Sigmoid colon (tissue), 4 donors: ENCODE results near the gene TRNT1.

Experiments used
- EP300 ChIP-seq, 4 donors: sonication (generic); formaldehyde crosslinking; IDR thresholded peaks; one replicate each; pipeline ENCODE4 v1.6.1; 2017; ENCODE audit warnings: antibody characterized with exemption in 4 of 4
- POLR2A ChIP-seq, 2 donors: fragments of 450-650 bp; IDR thresholded peaks; one replicate each; pipeline ENCODE4 v1.6.1; 2016; ENCODE audit warnings: antibody characterized with exemption in 2 of 2, mild to moderate bottlenecking in 2 of 2, moderate library complexity in 2 of 2
- POLR2AphosphoS5 ChIP-seq, 4 donors: sonication (generic); formaldehyde crosslinking; IDR thresholded peaks; one replicate each; pipeline ENCODE4 v1.6.1; 2017; ENCODE audit warnings: antibody characterized with exemption in 4 of 4
- TF ChIP-seq, protein P1 (sequence below), 4 experiments: fragments of 450-650 bp in 3 of 4; fragments of 200-600 bp in 1 of 4; IDR thresholded peaks; one replicate each; pipeline ENCODE4 v1.5.1; 2016 to 2019; ENCODE audit warnings: antibody characterized with exemption in 4 of 4, mild to moderate bottlenecking in 3 of 4, moderate library complexity in 2 of 4

DNA sequence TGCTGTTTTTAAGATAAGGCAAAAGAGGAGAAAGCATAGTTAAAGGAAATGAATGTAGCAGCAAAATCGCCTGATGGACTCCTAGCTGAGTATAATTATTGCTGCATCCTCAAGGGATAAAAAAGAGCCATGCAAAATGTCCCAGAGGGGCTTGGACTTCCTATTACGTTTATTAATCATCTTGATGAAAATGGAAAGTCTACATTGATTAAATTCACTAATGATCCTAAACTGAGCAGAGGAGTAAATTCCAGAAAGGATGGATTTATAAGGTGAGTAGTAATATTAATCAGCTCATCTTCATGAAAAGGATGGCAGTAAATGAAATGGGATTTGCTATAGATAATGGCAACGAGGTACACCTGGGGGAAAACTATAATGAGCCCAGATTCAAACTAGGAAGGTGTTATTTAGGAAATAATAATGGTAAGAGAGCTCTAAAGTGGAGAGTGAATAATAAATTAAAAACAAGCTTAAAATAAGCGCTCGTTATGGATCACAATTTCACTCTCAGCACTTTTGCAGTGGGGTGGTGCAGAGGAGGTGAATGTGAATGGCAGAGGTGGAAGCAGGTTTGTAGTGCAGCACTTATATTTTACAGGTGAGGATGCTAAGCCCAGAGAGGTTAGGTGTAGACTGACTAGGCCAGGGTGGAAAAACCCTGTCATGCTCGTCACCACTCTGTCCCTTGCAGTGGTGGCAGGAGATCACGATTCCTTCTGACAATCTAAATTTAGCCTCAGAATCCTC, 38.8 kb upstream of the TRNT1 start:
- TF ChIP-seq, protein P1, sequence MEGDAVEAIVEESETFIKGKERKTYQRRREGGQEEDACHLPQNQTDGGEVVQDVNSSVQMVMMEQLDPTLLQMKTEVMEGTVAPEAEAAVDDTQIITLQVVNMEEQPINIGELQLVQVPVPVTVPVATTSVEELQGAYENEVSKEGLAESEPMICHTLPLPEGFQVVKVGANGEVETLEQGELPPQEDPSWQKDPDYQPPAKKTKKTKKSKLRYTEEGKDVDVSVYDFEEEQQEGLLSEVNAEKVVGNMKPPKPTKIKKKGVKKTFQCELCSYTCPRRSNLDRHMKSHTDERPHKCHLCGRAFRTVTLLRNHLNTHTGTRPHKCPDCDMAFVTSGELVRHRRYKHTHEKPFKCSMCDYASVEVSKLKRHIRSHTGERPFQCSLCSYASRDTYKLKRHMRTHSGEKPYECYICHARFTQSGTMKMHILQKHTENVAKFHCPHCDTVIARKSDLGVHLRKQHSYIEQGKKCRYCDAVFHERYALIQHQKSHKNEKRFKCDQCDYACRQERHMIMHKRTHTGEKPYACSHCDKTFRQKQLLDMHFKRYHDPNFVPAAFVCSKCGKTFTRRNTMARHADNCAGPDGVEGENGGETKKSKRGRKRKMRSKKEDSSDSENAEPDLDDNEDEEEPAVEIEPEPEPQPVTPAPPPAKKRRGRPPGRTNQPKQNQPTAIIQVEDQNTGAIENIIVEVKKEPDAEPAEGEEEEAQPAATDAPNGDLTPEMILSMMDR (IDR thresholded peaks at IDR 0.05), result no peak
- TF ChIP-seq POLR2A (IDR thresholded peaks at IDR 0.05) (no peak), POLR2AphosphoS5 (IDR thresholded peaks at IDR 0.05) (no peak), EP300 (IDR thresholded peaks at IDR 0.05) (no peak)
